Activated naive CD8-positive, alpha-beta T cell (primary cell): Measurements from ENCODE around the gene PLCB2.

Source experiments
- H3K27ac Mint-ChIP-seq: one replicate; pipeline ENCODE4 v1.8.0; 2021; ENCODE audit warnings: mixed read lengths
- H3K27me3 Mint-ChIP-seq: one replicate; pipeline ENCODE4 v1.8.0; 2021; ENCODE audit warnings: mixed read lengths
- H3K36me3 Mint-ChIP-seq: one replicate; pipeline ENCODE4 v1.8.0; 2021; ENCODE audit warnings: mixed read lengths
- H3K4me1 Mint-ChIP-seq: one replicate; pipeline ENCODE4 v1.8.0; 2021; ENCODE audit warnings: low read depth, mixed read lengths
- H3K4me3 Mint-ChIP-seq: one replicate; pipeline ENCODE4 v1.8.0; 2021; ENCODE audit warnings: mild to moderate bottlenecking, mixed read lengths
- H3K9me3 Mint-ChIP-seq: one replicate; pipeline ENCODE4 v1.8.0; 2021; ENCODE audit warnings: low read depth, mixed read lengths

Gene PLCB2

GRCh38 chr15:40307421-40308211 is at the start of gene PLCB2:
Gene PLCB2 (minus strand): TSS chr15:40307935. CDS start chr15:40307672, 263 bp downstream.
- peak within 1 kb of the TSS; percentile 95 for H3K27ac Mint-ChIP-seq
- no peaks in the 10 kb centered on the region for H3K27me3 Mint-ChIP-seq
- peak within 1 kb of the TSS; percentile 95 for H3K4me3 Mint-ChIP-seq
- no peaks in the 10 kb centered on the region for H3K9me3 Mint-ChIP-seq
- H3K36me3 Mint-ChIP-seq, result no peaks in the 10 kb centered on the region
- H3K4me1 Mint-ChIP-seq, result peaks cover 44% of the 10 kb centered on the region

GRCh38 chr15:40357246-40357645 is 49.5 kb upstream of the PLCB2 start:
- Mint-ChIP-seq H3K27ac (no peak overlapping the region), H3K27me3 (no peaks in the 10 kb centered on the region), H3K9me3 (no peaks in the 10 kb centered on the region), H3K4me3 (peak overlapping the region; percentile 72), H3K36me3 (peaks cover 3% of the 10 kb centered on the region), H3K4me1 (peaks cover 6% of the 10 kb centered on the region)

DNA sequence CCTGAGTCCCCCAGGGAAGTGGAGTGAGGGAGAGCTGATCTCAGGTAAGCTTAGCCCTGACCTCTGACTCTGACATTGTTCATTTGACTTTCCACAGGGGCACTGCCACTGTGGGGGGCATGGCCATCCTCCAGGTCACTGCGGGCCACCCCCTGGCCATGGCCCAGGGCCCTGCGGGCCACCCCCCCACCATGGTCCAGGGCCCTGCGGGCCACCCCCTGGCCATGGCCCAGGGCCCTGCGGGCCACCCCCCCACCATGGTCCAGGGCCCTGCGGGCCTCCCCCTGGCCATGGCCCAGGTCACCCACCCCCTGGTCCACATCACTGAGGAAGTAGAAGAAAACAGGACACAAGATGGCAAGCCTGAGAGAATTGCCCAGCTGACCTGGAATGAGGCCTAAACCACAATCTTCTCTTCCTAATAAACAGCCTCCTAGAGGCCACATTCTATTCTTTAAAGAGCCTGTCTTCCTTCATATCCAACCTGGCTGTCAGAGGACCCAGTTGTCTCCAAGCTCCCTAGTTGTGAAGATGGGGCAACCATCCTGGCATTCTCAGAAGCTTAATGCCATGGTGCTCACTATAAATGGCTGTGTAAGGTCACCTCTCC is 48.3 kb upstream of the PLCB2 start:
- H3K4me3 Mint-ChIP-seq, result peak overlapping the region; percentile 33
- H3K4me1 Mint-ChIP-seq, result peaks cover 6% of the 10 kb centered on the region
- peaks cover 3% of the 10 kb centered on the region for H3K36me3 Mint-ChIP-seq
- H3K27me3 Mint-ChIP-seq, result no peaks in the 10 kb centered on the region
- no peak overlapping the region for H3K27ac Mint-ChIP-seq
- H3K9me3 Mint-ChIP-seq, result no peaks in the 10 kb centered on the region

GRCh38 chr15:40354408-40355171 is 46.9 kb upstream of the PLCB2 start:
- H3K36me3 Mint-ChIP-seq, result peaks cover 3% of the 10 kb centered on the region
- H3K27ac Mint-ChIP-seq, result no peak overlapping the region
- no peaks in the 10 kb centered on the region for H3K27me3 Mint-ChIP-seq
- H3K4me3 Mint-ChIP-seq, result no peak overlapping the region
- peaks cover 6% of the 10 kb centered on the region for H3K4me1 Mint-ChIP-seq
- H3K9me3 Mint-ChIP-seq, result no peaks in the 10 kb centered on the region

DNA sequence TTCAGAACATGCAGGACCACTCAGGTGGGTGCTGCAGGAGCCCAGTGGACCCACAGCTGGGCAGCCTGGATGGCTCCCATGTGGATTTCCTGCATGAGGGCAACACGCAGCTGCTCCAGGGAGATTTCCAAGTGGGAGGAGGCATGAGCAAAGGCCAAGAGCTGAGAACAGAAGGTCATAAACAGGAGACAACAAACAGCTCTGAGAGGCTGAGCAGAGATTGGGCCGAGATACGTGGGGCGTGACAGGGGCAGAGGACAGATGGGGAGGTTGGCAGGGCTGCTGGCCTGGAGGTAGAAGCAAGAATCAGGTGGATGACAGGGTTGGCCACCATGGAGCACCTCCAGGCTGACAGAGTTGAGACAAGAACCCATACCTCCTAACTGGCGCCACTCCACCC is 46.0 kb upstream of the PLCB2 start:
- H3K27me3 Mint-ChIP-seq, result no peaks in the 10 kb centered on the region
- H3K4me3 Mint-ChIP-seq, result no peak overlapping the region
- peaks cover 1% of the 10 kb centered on the region for H3K4me1 Mint-ChIP-seq
- H3K36me3 Mint-ChIP-seq, result peaks cover 3% of the 10 kb centered on the region
- H3K9me3 Mint-ChIP-seq, result no peaks in the 10 kb centered on the region
- no peak overlapping the region for H3K27ac Mint-ChIP-seq

GRCh38 chr15:40352281-40352901 is 44.7 kb upstream of the PLCB2 start:
- Mint-ChIP-seq H3K27ac (no peak overlapping the region), H3K27me3 (no peaks in the 10 kb centered on the region), H3K4me3 (no peak overlapping the region), H3K4me1 (no peaks in the 10 kb centered on the region), H3K36me3 (peaks cover 3% of the 10 kb centered on the region), H3K9me3 (no peaks in the 10 kb centered on the region)

DNA sequence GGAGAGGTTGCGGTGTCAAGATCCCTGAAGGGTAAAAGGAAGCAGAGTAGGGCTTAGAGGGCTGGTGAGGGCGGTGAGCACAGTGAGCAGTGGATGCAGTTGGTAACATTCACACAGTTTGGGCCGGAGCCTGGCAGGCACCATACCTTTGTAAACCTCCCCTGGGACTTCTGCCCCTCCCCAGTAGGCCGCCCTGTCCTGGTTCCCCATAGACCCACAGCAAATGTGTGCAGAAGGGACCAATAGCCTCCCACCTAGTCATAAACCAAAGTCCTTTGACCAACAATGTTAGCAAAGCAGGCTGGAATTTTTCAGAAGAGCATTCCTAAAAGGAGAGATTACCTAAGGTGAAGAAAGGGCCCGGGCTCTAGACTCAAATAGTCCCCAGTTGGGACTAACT is 41.4 kb upstream of the PLCB2 start:
- Mint-ChIP-seq H3K27ac (no peak overlapping the region), H3K36me3 (peaks cover 3% of the 10 kb centered on the region), H3K9me3 (no peaks in the 10 kb centered on the region), H3K4me1 (no peaks in the 10 kb centered on the region), H3K27me3 (no peaks in the 10 kb centered on the region), H3K4me3 (no peak overlapping the region)

GRCh38 chr15:40348474-40348870 is 40.7 kb upstream of the PLCB2 start:
- no peaks in the 10 kb centered on the region for H3K4me1 Mint-ChIP-seq

GRCh38 chr15:40347559-40348473 is 40.1 kb upstream of the PLCB2 start:
- H3K36me3 Mint-ChIP-seq, result peaks cover 2% of the 10 kb centered on the region
- no peak overlapping the region for H3K27ac Mint-ChIP-seq
- no peaks in the 10 kb centered on the region for H3K9me3 Mint-ChIP-seq
- H3K4me1 Mint-ChIP-seq, result no peaks in the 10 kb centered on the region
- no peak overlapping the region for H3K4me3 Mint-ChIP-seq
- H3K27me3 Mint-ChIP-seq, result no peaks in the 10 kb centered on the region

More at GRCh38 chr15:40348474-40348870, 40.7 kb upstream of the PLCB2 start:
- Mint-ChIP-seq H3K4me3 (no peak overlapping the region), H3K27me3 (no peaks in the 10 kb centered on the region), H3K27ac (no peak overlapping the region), H3K36me3 (peaks cover 3% of the 10 kb centered on the region), H3K9me3 (no peaks in the 10 kb centered on the region)

- no peaks in the 10 kb centered on the region for H3K9me3 Mint-ChIP-seq
- no peak overlapping the region for H3K4me3 Mint-ChIP-seq
- no peak overlapping the region for H3K27ac Mint-ChIP-seq
- H3K36me3 Mint-ChIP-seq, result no peaks in the 10 kb centered on the region
- H3K27me3 Mint-ChIP-seq, result no peaks in the 10 kb centered on the region
- H3K4me1 Mint-ChIP-seq, result no peaks in the 10 kb centered on the region
Observed at GRCh38 chr15:40346579-40347558, 39.1 kb upstream of the PLCB2 start.

DNA sequence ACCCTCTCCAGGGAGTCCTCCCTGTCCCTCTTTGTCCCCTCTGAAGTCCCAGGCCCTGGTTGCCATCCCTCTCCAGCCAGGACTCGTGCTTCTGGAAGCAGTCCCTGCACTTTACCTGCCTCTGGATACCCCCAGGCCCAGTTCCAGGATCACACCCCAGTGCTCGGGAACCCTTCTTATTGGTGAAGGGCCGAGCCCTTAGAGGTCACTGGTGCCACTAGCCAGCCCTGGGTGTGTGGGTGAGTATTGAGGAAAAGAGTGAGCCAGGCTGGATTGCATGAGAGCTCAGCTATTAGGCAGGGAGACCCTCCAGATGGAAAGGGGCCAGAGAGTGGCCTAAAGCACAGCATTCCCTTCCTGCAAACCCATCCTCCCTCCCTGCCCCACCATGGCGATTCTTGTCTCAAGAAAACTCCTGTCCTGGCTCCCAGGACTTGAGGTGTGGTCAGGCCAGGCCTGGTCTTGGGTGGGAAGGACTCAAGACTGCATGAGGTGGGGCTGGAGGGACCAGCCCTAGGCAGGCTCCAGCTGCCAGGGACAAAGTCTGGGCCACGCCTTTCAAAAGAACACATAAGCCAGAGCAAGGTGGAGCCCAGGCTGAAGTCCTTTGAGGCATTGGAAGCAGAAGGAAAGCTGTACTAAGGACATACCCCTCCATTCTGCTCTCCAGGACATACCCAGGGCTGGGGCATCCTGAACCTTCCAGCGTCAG is 38.3 kb upstream of the PLCB2 start:
- Mint-ChIP-seq H3K27ac (no peak overlapping the region), H3K9me3 (no peaks in the 10 kb centered on the region), H3K4me3 (no peak overlapping the region), H3K36me3 (no peaks in the 10 kb centered on the region), H3K27me3 (no peaks in the 10 kb centered on the region), H3K4me1 (no peaks in the 10 kb centered on the region)

DNA sequence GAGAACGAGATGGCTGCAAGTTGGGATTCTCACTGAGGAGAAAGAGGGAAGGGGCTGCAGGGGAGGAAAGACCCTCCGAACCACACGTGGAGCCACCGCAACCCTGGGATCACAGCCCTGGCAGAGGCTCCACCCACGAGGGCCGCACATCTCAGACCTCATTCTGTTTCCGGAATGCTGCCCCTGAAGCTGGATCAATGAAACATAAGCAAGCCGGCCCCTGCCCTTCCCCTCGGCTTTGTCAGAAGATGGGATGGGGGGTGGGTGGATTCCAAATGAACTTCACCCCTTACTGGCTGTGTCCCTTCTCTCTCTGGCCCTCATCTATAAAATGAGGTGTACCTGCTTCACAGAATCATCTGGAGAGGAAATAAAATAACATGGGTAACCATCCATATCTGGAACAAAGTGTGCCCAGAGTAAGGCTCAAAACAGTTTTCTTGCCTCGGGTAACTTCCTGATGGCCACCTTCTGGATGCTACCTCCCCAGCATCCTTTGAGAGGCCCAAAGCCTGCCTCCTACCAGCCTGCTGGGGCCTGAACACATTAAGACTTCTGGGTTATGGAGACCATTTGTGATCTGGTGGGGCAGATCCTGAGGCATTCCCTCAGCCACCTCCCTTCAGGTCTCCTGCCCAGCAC is 37.6 kb upstream of the PLCB2 start:
- Mint-ChIP-seq H3K27ac (no peak overlapping the region), H3K4me3 (no peak overlapping the region)

More for the DNA sequence above, 37.6 kb upstream of the PLCB2 start:
- H3K4me1 Mint-ChIP-seq, result no peaks in the 10 kb centered on the region
- no peaks in the 10 kb centered on the region for H3K36me3 Mint-ChIP-seq
- no peaks in the 10 kb centered on the region for H3K9me3 Mint-ChIP-seq
- no peaks in the 10 kb centered on the region for H3K27me3 Mint-ChIP-seq
